Liver (tissue), 3 donors: ENCODE data around the gene NHS.

Experiments
- EGR1 ChIP-seq, 2 donors: IDR thresholded peaks; 2 replicates each; pipeline ENCODE4 v1.6.1; 2016 to 2018; ENCODE audit warnings: antibody characterized with exemption in 2 of 2, low read depth in 2 of 2
- FOXA1 ChIP-seq: IDR thresholded peaks from 2 replicates; pipeline ENCODE4 v1.6.1; 2016; ENCODE audit warnings: antibody characterized with exemption
- GABPA ChIP-seq, 2 donors: IDR thresholded peaks in 1 of 2; conservative IDR thresholded peaks in 1 of 2; 2 replicates each; pipeline ENCODE4 v1.6.1; 2016; ENCODE audit warnings: antibody characterized with exemption in 2 of 2, mild to moderate bottlenecking in 1 of 2, moderate library complexity in 1 of 2
- HNF4A ChIP-seq, 2 donors: conservative IDR thresholded peaks; 2 replicates each; pipeline ENCODE4 v1.6.1; 2016; ENCODE audit warnings: antibody characterized with exemption in 2 of 2, mild to moderate bottlenecking in 2 of 2
- JUND ChIP-seq, 2 donors: IDR thresholded peaks; 2 replicates each; pipeline ENCODE4 v1.6.1; 2016; ENCODE audit warnings: antibody characterized with exemption in 2 of 2
- RAD21 ChIP-seq, 2 donors: IDR thresholded peaks; 2 replicates each; pipeline ENCODE4 v1.6.1; 2016; ENCODE audit warnings: antibody characterized with exemption in 2 of 2, mild to moderate bottlenecking in 2 of 2
- RXRA ChIP-seq, 2 donors: IDR thresholded peaks; 2 replicates each; pipeline ENCODE4 v1.6.1; 2017 to 2018; ENCODE audit warnings: antibody characterized with exemption in 2 of 2, mild to moderate bottlenecking in 1 of 2
- SP1 ChIP-seq: IDR thresholded peaks from 2 replicates; pipeline ENCODE4 v1.6.1; 2018; ENCODE audit warnings: antibody characterized with exemption, mild to moderate bottlenecking
- TAF1 ChIP-seq: conservative IDR thresholded peaks from 2 replicates; pipeline ENCODE4 v1.6.1; 2016; ENCODE audit warnings: antibody characterized with exemption, mild to moderate bottlenecking
- YY1 ChIP-seq: IDR thresholded peaks from 2 replicates; pipeline ENCODE4 v1.6.1; 2016; ENCODE audit warnings: antibody characterized with exemption, mild to moderate bottlenecking
- TF ChIP-seq, protein P1 (sequence below): fragments of 150-350 bp; IDR thresholded peaks from 2 replicates; pipeline ENCODE4 v1.5.1; 2017; ENCODE audit warnings: improper control_type of control experiment, low read depth, low read length; ENCODE audit not compliant: missing input control
- TF ChIP-seq, protein P2 (sequence below): IDR thresholded peaks from 2 replicates; pipeline ENCODE4 v1.6.1; 2016; ENCODE audit warnings: antibody characterized with exemption, mild to moderate bottlenecking
- TF ChIP-seq, protein P3 (sequence below): IDR thresholded peaks from 2 replicates; pipeline ENCODE4 v1.6.1; 2016; ENCODE audit warnings: antibody characterized with exemption
- TF ChIP-seq, protein P4 (sequence below): IDR thresholded peaks from 2 replicates; pipeline ENCODE4 v1.6.1; 2016; ENCODE audit warnings: antibody characterized with exemption
- donor health status: healthy.
- donor health status: healthy.

DNA sequence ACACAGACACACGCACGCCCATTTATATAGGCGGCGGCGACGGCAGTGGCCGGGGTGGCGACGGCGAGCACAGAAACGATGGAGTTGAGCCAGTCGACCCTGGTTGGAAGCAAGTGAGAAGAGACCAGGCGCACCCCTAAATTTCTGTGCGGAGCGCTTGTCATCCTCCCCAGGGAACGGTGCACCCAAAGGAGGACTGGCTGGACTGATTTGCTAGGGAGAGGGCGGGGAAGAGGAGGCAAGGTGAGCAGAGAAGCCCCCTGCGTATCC is 302 bp downstream of the NHS start:
- TF ChIP-seq, protein P1, sequence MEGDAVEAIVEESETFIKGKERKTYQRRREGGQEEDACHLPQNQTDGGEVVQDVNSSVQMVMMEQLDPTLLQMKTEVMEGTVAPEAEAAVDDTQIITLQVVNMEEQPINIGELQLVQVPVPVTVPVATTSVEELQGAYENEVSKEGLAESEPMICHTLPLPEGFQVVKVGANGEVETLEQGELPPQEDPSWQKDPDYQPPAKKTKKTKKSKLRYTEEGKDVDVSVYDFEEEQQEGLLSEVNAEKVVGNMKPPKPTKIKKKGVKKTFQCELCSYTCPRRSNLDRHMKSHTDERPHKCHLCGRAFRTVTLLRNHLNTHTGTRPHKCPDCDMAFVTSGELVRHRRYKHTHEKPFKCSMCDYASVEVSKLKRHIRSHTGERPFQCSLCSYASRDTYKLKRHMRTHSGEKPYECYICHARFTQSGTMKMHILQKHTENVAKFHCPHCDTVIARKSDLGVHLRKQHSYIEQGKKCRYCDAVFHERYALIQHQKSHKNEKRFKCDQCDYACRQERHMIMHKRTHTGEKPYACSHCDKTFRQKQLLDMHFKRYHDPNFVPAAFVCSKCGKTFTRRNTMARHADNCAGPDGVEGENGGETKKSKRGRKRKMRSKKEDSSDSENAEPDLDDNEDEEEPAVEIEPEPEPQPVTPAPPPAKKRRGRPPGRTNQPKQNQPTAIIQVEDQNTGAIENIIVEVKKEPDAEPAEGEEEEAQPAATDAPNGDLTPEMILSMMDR, result no peak
- no peak for TF ChIP-seq YY1
- no peak for TF ChIP-seq RXRA (IDR thresholded peaks at IDR 0.05)
- TF ChIP-seq, protein P2, sequence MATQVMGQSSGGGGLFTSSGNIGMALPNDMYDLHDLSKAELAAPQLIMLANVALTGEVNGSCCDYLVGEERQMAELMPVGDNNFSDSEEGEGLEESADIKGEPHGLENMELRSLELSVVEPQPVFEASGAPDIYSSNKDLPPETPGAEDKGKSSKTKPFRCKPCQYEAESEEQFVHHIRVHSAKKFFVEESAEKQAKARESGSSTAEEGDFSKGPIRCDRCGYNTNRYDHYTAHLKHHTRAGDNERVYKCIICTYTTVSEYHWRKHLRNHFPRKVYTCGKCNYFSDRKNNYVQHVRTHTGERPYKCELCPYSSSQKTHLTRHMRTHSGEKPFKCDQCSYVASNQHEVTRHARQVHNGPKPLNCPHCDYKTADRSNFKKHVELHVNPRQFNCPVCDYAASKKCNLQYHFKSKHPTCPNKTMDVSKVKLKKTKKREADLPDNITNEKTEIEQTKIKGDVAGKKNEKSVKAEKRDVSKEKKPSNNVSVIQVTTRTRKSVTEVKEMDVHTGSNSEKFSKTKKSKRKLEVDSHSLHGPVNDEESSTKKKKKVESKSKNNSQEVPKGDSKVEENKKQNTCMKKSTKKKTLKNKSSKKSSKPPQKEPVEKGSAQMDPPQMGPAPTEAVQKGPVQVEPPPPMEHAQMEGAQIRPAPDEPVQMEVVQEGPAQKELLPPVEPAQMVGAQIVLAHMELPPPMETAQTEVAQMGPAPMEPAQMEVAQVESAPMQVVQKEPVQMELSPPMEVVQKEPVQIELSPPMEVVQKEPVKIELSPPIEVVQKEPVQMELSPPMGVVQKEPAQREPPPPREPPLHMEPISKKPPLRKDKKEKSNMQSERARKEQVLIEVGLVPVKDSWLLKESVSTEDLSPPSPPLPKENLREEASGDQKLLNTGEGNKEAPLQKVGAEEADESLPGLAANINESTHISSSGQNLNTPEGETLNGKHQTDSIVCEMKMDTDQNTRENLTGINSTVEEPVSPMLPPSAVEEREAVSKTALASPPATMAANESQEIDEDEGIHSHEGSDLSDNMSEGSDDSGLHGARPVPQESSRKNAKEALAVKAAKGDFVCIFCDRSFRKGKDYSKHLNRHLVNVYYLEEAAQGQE, result no peak
- TF ChIP-seq FOXA1, result no peak
- TF ChIP-seq EGR1 (IDR thresholded peaks at IDR 0.05; ENCODE audit: low read depth in 2 of 2), result no peak
- TF ChIP-seq SP1, result no peak
- no peak for TF ChIP-seq GABPA (IDR thresholded peaks at IDR 0.05 in 1 of 2, conservative IDR thresholded peaks at IDR 0.05 in 1 of 2)
- TF ChIP-seq JUND (IDR thresholded peaks at IDR 0.05), result no peak
- no peak for TF ChIP-seq RAD21 (IDR thresholded peaks at IDR 0.05)
- no peak for TF ChIP-seq HNF4A (conservative IDR thresholded peaks at IDR 0.05)
- TF ChIP-seq TAF1, result no peak
- TF ChIP-seq, protein P3, sequence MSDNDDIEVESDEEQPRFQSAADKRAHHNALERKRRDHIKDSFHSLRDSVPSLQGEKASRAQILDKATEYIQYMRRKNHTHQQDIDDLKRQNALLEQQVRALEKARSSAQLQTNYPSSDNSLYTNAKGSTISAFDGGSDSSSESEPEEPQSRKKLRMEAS, result no peak
- TF ChIP-seq, protein P4, sequence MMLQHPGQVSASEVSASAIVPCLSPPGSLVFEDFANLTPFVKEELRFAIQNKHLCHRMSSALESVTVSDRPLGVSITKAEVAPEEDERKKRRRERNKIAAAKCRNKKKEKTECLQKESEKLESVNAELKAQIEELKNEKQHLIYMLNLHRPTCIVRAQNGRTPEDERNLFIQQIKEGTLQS, result no peak
